HPDE6-E6E7 (cell line): Measurements from ENCODE around the gene NPR2.

ENCODE experiments used
- DNase-seq: peaks from one replicate; pipeline ENCODE4 v3.0.0; 2011; ENCODE audit warnings: missing footprints; ENCODE audit errors: extremely low spot score

NPR2 gene

DNA sequence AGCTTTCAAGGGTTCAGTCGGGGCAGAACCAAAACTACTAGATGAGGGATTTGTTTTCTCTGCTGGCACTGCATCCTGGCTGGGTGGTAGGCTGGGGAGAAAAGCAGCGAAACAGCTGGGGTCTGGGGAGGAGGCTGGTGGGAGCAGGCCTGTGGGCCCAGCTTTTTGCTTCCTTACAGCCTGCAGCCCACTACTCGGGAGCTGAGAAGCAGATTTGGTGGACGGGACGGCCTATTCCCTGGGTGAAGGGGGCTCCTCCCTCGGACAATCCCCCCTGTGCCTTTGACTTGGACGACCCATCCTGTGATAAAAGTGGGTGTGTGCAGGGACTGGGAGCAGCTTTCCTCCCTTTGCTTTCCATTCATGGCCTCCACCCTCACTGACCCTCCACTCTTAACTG lies 9.1 kb downstream of the NPR2 start:
- no peak for DNase-seq

DNA sequence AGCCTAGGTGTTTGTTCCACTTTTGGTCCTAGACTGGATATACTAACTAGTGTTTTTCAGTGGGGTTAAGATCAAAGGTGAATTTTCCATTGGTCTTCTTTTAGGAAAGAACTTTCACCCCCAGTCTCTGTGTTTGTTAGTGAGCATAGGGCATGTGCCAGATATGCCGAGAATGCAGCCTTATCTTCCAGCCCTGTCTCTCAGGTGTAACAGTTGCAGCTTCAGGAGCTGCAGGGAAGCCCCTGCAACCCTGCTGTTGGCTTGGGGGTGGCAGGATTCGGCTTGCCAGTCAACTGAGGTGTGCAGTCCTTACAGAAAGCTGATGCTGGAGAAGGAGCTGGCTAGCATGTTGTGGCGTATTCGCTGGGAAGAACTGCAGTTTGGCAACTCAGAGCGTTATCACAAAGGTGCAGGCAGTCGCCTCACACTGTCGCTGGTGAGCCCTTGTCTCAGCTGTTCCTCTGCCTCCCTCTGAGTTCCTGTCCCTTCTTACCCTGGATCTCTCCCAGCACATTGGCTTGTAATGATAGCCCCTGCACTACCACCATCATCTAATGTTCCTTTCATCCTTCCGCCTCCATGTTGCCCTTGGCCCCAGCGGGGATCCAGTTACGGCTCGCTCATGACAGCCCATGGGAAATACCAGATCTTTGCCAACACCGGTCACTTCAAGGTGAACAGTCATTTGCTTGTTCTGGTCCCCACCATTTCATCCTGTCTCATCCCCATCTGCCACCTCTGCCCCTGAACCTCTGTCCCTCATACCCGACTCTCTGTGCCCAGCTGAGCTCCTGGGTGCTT lies 10.1 kb downstream of the NPR2 start:
- no peak for DNase-seq

DNA sequence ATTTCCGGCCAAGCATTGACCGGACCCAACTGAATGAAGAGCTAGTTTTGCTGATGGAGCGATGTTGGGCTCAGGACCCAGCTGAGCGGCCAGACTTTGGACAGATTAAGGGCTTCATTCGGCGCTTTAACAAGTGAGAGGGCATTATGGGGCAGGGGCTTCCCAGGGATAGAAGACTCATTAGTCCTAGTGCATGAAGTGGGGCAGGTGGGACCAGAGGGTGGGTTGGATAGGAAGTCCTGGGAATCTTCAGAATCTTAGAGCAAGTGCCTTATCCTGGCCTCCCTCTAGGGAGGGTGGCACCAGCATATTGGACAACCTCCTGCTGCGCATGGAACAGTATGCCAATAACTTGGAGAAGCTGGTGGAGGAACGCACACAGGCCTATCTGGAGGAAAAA lies 14.7 kb downstream of the NPR2 start:
- DNase-seq: no peak

DNA sequence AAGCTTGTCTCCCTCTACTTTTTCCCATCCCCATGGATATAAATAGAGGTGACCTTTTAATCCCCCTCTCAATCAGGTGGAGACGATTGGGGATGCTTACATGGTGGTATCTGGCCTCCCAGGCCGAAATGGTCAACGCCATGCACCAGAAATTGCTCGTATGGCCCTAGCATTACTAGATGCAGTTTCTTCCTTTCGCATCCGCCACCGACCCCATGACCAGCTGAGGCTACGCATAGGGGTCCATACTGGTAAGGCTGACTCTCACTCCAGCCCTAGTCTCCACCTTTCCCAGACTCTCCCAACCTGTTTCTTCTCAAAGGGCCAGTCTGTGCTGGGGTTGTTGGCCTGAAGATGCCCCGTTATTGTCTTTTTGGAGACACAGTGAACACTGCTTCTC lies 17.0 kb downstream of the NPR2 start:
- no peak for DNase-seq

DNA sequence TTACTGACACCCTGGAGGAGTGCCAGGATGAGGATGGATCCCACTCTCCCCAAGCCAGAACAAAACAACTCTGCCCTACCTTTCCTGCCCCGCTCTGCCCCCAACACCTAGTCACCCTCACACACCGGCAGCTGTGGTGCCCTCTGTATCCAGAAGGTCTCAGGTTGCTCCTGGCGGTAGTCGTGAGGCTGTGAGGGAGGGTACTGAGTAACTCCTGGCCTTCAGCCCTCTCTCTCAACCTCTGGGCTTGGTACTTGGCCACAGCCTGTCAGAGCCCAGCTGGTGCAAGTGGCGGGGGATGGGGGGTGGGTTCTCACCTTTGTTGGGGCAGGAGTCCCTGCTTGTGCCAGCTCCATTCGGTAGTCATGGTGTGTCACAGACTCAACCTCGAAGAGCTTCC lies 18.7 kb downstream of the NPR2 start:
- no peak for DNase-seq

DNA sequence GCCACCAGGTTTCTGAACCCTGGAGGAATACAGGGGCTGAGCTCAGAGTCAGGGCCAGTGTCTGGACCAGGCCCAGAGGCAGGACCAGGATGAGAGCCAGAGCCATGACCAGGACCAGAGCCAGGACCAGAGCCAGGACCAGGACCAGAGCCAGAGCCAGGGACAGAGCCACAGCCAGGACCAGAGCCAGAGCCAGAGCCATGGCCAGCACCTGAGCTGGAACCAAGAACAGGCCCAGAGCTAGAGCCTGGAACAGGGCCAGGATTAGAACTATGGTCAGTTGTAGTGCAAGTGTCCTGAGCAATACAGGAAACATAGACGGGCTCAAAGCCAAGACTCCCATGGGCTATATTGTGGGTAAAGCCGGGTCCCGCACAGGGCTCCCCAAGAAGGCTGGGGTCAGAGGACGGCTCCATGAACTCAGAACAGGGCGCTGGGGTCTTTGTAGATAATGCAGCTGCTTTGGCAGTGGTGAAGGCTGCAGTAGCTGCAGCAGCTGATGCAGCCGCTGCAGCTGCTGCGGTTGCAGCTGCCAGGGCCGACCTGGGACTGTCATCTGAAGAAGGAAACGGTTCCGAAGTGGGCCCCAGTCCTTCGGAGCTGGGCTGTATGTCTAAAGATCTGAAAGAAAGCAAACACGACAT lies 20.1 kb downstream of the NPR2 start:
- no peak for DNase-seq

DNA sequence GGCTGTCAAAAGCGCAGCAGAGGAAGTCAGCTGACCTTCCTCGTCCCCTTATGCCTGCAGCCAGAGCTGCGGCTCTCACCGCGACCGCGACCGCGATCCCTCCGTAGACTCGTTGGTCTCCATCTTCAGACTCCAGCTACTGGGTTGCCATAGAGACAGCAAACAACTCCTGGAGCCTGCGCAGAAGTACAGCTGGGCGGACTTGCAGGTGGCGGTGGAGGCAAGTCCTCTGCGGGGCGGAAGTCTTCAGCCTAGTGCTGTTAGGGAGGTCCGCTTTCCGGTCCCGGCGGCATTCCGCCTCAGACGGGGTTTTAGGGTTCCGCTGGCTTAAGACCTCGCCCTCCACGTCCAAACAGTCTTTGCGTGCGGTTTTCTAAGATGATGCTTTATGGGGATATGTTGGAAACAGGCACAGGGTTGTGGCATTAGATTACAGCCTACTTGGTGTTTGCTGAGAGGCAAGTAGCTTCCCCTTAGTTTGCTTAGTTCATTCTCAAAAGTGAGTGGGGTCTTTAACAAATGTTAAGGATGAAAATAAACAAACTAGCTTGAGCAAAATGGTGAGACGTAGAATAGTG lies 20.7 kb downstream of the NPR2 start, which contains the start of gene SPAG8:
SPAG8 (minus strand) TSS at position 238 of the 578 bp plus-strand sequence; CDS start at position 123, 115 bp downstream.
- DNase-seq: peak; percentile 93

DNA sequence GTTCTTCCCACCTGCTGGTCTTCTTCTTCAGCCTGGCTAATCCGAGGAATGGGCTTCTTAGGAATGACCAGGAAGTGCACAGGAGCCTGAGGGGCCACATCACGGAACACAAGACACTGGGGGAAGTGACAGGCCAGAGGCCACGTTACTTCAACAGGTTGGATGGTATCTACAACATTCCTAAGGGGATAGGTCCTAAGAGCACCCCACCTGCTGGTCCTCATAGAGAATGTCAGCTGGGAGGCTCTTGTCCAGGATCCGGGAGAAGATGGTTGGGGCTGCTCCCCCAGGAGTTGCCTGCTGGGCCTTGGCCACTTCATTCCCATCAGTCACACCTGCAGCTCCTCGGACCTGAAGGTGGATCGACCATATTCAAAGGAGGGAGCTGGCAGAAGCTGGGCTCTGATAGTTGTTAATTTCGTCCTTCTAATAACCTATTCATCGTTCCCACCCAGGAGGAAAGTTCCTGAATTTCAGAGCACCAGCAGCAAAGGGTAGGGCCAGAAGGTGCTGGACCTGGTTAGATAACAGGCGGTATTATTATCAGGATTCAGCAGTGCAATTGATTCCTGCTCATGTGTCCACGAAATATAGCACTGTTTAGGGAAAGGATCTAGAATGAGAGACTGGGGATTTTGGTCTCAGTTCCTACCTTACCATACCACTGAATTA lies 22.2 kb downstream of the NPR2 start:
- DNase-seq: peak; percentile 51

DNA sequence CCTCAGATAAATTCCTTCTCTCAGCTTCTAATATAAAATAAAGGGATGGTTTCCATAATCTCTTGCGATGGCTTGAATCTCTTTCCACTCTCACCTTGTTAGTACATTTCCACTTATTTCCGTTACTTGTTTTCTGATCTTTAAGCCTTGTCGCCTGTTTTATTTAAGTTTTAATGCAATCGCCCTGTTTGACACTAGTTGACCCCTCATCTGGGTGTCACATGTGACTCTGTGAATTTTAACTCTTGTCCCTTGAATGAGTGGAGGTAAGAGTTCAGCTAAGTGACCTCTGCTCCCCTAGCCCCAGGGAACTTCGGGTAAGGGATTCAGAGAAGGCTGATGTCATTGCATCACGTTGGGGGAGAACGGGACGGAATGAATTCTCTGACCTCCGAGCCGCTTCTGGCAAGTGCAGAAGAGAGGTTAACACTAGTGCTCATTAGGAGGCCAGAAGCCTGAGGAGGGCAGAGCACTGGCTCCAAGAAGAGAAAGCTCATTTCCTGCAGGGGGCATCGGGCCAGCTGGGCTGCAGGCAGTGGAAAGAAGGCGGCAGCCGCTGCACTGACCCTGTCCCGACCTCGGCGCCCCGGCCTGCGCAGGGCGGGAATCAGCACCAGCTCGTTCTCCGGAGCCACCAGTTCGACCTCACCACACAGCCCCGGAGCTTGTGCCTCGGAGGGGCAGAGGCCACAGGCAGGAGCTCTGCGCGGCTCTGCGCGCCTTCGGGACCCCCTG lies 22.9 kb downstream of the NPR2 start:
- DNase-seq: peak; percentile 40

DNA sequence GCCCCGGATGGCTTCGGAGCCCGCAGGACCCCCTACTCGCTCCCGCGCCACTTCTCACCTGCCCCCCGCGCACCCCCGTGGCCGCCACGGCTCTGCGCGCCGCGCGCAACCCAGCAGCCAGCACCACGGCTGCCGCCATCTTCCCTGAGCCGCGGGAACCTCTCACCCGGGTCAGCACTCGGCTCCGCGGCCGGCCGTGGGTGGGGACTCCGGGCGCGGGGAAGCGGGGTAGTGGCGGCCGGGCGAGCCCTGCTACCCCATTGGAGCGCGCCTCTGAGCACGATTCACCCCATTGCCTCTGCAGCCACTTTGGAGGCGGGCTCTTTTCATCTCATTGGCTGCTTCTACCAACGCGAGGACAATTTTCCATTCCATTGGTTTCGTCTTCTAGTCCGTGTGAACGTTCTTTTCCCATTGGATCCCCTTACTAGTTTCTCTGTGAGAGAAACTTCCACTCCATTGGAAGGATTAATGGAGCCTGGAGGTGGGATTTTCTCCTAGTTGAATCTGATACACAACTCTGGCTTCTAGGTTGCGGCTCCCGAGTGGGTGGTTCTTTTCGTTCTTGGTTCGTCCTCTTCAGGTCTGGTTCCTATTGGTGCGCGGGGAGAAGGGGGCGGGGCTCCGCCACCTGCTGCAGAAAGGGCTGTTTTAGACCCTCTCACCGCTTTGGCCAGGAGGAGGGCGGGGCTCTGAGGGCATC lies 23.6 kb downstream of the NPR2 start, which contains the start of gene HINT2:
HINT2 (minus strand) TSS at position 202 of the 703 bp plus-strand sequence; CDS start at position 139, 63 bp downstream.
- DNase-seq: peak; percentile 98

DNA sequence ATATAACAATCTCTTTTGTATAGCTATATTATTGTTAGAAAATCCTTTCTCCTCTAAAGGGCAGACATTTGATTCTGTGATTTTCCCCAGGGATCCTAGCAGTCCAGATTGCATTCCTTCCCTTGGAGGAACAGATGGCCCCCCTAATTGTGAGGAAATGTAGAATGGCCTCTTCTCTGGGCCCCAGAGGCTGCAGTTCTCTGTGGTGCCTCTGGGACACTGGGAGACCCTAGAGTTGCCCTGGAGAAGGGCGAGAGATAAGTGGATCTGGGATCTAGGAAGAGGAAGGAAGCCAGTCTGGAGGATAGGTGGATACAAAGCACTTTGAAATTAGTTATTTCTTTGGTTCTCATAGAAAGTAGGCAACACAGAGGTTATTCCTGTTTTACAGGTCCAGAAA lies 25.3 kb downstream of the NPR2 start:
- no peak for DNase-seq

DNA sequence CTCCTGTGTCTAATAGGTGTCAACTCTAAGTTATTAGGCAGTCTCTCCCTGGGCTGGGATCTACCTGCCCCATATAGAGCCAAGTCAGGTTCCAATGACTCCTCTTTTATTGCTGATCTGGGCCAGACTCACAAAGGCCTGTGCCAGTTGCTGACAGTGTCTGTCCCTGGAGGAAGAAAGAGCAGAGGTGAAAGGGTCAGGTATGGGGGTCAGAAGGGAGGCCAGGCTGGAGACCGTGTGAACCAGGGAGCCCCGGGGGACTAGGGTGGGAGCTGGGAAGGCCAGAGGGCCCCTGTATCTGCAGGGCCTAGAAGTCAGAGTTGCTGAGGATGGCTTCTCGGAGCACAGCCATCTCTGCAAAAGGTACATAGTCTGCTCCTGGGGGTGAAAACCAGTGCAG lies 26.9 kb downstream of the NPR2 start:
- no peak for DNase-seq

DNA sequence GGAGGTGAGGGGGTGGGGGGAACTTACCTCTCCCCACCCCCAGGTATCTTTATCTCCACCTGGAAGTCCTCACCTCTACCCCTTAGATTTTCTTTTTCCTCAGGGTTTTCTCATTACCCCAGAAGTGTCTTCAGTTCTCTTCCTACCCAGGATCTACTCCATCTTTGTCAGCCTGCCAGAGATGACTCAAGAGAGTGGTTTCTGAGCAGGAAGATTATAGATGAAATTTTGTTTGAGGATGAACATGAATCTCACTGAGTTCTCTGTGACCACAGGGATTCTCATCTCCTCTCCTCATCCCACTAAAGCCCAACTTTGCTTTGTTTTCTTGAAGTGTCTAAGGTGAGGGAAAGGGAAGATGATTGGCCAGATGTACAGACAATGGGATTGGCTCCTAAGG lies 28.7 kb downstream of the NPR2 start:
- no peak for DNase-seq

DNA sequence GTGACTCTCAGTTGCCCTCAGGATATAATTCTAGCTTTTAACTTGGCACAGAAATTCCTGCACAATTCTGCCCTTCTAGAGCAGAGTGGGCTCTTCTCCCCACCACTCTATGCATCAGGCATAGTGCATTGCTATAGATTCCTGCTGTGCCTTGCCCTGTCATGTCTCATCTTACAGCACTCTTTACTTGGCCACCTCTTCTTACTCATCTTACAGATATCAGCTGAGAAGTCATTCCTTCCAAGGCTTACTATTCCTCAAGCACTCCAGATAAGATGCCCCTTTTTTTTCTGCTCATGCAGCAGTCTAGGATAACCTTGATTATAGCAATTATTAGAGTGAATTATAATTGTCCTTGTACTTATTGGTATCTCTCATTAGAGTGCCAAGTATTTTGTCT lies 31.5 kb downstream of the NPR2 start:
- DNase-seq: no peak

DNA sequence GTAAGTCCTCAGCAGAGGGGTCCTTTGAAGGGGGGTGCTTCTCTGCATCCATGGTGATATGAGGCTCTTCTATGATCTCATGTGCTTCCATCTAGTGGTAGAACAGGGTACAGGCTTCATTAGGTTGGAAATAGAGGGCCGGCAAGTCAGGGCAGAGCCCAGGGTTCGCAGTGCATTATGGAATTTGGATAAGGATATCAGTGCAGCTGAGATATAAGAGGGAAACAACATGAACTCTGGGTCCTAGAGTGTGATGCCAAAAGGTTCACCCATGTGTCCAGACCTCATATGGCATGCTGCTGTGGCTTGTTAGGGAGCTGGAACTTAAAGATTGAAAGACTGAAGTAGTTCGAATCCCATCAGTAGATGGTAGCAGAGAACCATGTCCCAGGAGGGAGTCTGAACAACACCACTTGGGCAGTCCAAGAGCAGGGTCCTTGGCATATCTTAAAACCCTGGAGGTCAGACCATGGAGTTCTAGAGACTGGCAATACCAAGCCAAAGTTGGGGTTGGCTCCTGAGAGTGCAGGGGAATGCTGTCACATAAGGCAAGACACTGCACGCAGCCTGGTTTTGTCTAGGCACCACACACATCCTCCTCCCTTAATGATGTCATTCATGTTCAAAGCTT lies 34.8 kb downstream of the NPR2 start:
- DNase-seq: peak; percentile 51

DNA sequence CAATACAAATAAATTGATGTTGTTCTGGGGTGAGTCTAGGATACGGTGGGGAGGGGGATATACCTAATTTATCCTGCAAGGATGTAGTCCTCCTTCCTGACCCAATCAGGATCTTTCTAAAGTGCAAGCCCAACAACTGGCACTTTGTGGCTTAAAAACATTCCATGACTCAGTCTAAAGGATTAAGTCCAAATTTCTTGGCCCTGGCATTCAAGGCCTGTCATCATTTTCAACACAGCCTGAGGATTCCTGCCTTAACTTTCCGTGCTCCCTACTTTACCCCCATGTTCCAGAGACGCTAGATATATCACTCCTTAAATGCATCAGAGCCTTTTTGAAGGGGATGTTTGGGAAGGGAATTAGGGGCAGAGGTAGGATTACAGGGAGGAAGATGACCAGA lies 36.1 kb downstream of the NPR2 start:
- DNase-seq: no peak

DNA sequence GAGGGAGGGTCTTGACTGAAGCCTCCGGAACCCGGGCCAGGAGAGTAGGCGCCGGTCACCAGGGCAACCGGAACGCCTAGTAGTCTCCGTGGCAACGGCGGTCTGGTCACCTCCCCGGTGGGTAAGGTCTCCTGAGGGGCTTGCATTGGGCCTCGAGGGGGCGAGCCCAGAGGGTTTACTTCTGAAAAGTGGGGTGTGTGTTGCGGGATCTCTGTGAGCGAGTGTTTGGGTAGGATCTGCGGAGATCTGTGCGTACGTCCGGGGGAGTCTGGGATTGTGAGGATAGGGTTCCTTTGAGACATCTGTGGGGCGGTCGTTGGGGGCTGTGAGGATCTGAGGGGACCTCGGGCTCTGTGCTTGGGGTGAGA lies 37.3 kb downstream of the NPR2 start, which contains the start of gene FAM221B:
FAM221B (minus strand) TSS at position 17 of the 368 bp plus-strand sequence. CDS start 2,571 bp downstream, outside the sequence.
- DNase-seq: no peak

DNA sequence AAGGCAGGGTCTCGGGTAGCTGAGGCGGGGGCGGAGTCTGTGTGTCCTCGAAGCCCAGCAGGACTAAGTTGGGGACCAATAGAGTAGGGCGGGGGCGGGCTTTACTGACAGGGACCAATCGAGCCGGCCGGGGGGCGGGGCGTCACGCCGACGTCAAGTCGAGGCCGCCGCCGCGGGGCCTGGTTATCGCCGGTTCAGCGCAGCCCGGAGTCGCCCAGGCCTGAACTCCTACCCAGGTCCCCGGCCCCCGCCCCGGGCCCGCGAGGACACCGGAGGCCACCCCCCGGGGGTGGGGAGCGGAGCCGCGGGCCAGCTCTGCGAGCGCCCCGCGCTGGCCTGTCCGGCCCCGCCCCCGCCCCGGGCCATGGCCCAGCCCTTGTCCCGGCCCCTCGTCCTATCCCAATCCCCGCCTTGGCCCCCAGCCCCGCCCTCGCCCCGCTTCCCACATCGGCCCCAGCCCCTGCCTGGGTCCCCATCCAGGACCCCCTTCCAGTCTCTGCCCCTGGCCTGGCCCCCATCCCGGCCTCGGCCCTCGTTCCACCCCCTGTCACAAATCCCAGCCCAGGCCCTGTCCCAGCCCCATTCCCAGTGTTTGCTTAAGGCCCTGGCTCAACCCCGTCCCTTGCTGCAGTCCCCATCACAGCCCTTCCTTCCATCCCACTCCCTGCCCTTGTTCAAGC lies 37.8 kb downstream of the NPR2 start, which contains the start of gene TMEM8B:
TMEM8B (plus strand) TSS at position 145 of the 680 bp plus-strand sequence; CDS start at position 365, 220 bp downstream.
- DNase-seq: peak; percentile 91

DNA sequence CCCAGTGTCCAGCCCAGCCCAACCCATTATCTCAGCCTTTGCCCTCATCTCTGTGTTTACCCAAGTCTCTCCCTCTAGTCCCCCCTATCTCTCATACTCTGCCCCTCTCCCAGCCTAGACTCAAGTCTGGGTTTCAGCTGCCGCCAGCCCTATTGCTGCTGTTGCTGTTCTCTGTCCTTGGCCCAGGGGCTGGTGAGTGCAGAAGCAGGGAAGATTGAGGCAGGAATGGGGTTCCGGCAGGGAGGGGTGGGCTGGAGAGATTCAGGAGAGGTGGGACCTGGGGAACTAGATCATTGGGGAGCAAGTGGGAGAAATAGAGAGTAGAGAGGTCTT lies 38.3 kb downstream of the NPR2 start:
- no peak for DNase-seq

DNA sequence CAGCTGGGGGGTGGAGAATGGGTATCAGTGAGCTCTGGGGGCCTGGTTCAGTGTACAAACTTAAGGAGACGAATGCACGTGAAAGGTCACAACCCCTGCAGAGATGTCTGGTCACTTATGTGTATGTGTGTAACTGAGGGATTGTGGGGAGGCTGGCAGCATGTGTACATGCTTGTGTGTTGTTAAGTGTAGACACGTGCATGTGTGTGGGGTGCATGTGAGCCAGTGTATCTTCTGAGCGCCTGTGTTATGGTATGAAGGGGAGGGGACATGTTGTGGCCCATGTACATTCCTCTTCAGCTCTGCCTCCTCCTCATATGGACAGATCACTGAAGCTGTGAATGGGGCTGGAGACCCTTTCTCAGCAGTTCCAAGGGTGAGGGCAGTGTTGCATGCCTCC lies 39.6 kb downstream of the NPR2 start:
- no peak for DNase-seq
